Measurements from ENCODE around the gene RHBDL2. TPM values are rescaled to one million over a fixed set of nuclear protein-coding genes. Genes with fewer than 3 reads are reported as not detected.
A peak's percentile ranks its signal among the peaks of the same experiment; 100 is the strongest.

RHBDL2 gene
- total RNA-seq, 1 experiment from 2014 or later = 7.1 TPM

- CTCF ChIA-PET = no interaction called here
- no peak overlapping the region for H3K27ac ChIP-seq (ENCODE audit: low read length)
- ATAC-seq (no peak), DNase-seq (ENCODE audit: low read depth, low spot score) (no peak)
- TF ChIP-seq SIN3A (IDR thresholded peaks at IDR 0.05; ENCODE audit: borderline replicate concordance, insufficient read depth, low read depth, low read length) (no peak), POLR2AphosphoS5 (IDR thresholded peaks at IDR 0.05; ENCODE audit: low read depth, low read length) (no peak), REST (IDR thresholded peaks at IDR 0.05; ENCODE audit: insufficient read depth in 1 of 2, low read depth in 2 of 2, low read length in 1 of 2) (no peak), TCF7L2 (IDR thresholded peaks at IDR 0.05; ENCODE audit: low read depth, low read length) (no peak), CTCF (IDR thresholded peaks at IDR 0.05) (no peak)
- no peaks in the 10 kb centered on the region for H3K27me3 ChIP-seq (ENCODE audit: control insufficient read depth, insufficient read depth, low read length)
- BruUV-seq (replicated peaks) = no TSS peak
- H3K4me3 ChIP-seq (ENCODE audit: low read depth in 2 of 2, low read length in 2 of 2) = no peak overlapping the region
- no peaks in the 10 kb centered on the region for H3K36me3 ChIP-seq (ENCODE audit: control insufficient read depth, insufficient read depth, low read length)
- intact Hi-C loops (cut with micrococcal nuclease; ENCODE audit: unreplicated experiment) = no loop called here
- H3K4me1 ChIP-seq (ENCODE audit: control insufficient read depth, insufficient read depth, low read length) = peaks cover 5% of the 10 kb centered on the region; the same call in 1 of the 2 replicates
- in situ Hi-C loops (cut with HindIII; ENCODE audit: low pct_unique_long_range_greater_than_20kb, low sequenced_read_pairs) = no loop called here
- H3K9me3 ChIP-seq (ENCODE audit: control insufficient read depth, insufficient read depth, low read depth, low read length) = no peaks in the 10 kb centered on the region
- POLR2A ChIA-PET = interaction anchor here (0.6 kb wide), 1 partner anchor 291 kb away, joined by 7 read pairs; no protein-coding TSS in a partner anchor
Measured at GRCh38 chr1:38942664-38943428, 1.2 kb upstream of the RHBDL2 start.

- DNase-seq (ENCODE audit: low read depth, low spot score) (no peak), ATAC-seq (peak; percentile 57)
- in situ Hi-C loops (cut with HindIII; ENCODE audit: low pct_unique_long_range_greater_than_20kb, low sequenced_read_pairs) (no loop called here), intact Hi-C loops (cut with micrococcal nuclease; ENCODE audit: unreplicated experiment) (no loop called here)
- BruUV-seq (replicated peaks) = TSS peak; percentile 77
- TF ChIP-seq TCF7L2 (IDR thresholded peaks at IDR 0.05; ENCODE audit: low read depth, low read length) (no peak), SIN3A (IDR thresholded peaks at IDR 0.05; ENCODE audit: borderline replicate concordance, insufficient read depth, low read depth, low read length) (no peak), REST (IDR thresholded peaks at IDR 0.05; ENCODE audit: insufficient read depth in 1 of 2, low read depth in 2 of 2, low read length in 1 of 2) (no peak), CTCF (IDR thresholded peaks at IDR 0.05) (no peak; the same call in 1 of the 2 replicates), POLR2AphosphoS5 (IDR thresholded peaks at IDR 0.05; ENCODE audit: low read depth, low read length) (no peak)
- Histone ChIP-seq H3K36me3 (ENCODE audit: control insufficient read depth, insufficient read depth, low read length) (no peaks in the 10 kb centered on the region), H3K27ac (ENCODE audit: low read length) (peak overlapping the region; percentile 71), H3K4me3 (ENCODE audit: low read depth in 2 of 2, low read length in 2 of 2) (peak overlapping the region; percentile 44 to 65), H3K27me3 (ENCODE audit: control insufficient read depth, insufficient read depth, low read length) (no peaks in the 10 kb centered on the region), H3K9me3 (ENCODE audit: control insufficient read depth, insufficient read depth, low read depth, low read length) (no peaks in the 10 kb centered on the region), H3K4me1 (ENCODE audit: control insufficient read depth, insufficient read depth, low read length) (peaks cover 5% of the 10 kb centered on the region; the same call in 1 of the 2 replicates)
- ChIA-PET CTCF (no interaction called here), POLR2A (no interaction called here)
Measured at GRCh38 chr1:38941093-38941492, 537 bp downstream of the RHBDL2 start.
